ENCODE measurements around the gene PDCD1.
A peak's percentile ranks its signal among the peaks of the same experiment; 100 is the strongest.
"Not testable (repeated sequence)": the region's sequence is repeated elsewhere in the genome, so short reads cannot be mapped to it uniquely, and the experiment has no call there.

The PDCD1 gene

DNA sequence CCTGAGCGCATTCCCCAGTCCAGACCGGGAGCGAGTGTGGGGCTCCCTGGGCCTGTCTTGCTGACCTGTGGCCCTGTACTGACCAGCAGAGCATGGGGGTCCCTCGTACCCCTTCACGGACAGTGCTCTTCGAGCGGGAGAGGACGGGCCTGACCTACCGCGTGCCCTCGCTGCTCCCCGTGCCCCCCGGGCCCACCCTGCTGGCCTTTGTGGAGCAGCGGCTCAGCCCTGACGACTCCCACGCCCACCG is 44.4 kb downstream of the PDCD1 start:
- H3K4me3 Mint-ChIP-seq, result no peak overlapping the region
- no peaks in the 10 kb centered on the region for H3K36me3 Mint-ChIP-seq
- H3K27me3 Mint-ChIP-seq, result peaks cover 40% of the 10 kb centered on the region
- ATAC-seq, result peak; percentile 2
- H3K4me1 Mint-ChIP-seq, result peaks cover 17% of the 10 kb centered on the region
- no peaks in the 10 kb centered on the region for H3K9me3 Mint-ChIP-seq
- H3K27ac Mint-ChIP-seq, result peak overlapping the region; percentile 63

DNA sequence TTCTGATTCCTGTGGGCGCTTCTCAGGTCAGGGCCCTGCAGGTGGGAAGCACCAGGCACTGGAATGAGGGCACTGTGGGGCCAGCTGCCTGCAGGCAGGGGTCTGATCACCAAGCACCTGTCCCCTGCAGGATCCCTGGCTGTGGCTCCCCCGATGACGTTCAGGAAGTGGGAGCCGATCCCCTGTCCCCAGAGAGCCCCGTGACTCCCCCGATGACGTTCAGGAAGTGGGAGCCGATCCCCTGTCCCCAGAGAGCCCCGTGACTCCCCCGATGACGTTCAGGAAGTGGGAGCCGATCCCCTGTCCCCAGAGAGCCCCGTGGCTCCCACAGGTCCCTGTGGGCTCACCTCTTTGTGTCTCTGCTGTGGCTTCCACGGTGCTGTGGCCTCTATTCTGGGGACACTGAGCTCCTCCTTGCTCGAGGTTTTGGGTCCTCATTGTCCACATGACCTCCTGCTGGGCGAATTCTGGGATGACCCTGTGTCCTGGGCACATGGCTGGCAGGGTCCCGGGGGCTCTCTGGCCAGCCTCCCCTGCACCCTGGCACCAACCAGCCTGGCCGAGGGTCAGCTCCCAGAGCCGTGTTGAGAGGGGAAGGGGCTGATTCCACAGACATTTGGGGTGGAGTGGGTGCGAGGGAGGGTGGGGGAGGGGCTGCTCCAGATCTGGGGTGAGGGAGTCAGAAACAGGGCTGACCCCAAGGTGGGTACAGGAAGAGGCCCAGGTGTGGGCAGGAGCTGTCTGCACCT is 44.9 kb downstream of the PDCD1 start:
- Mint-ChIP-seq H3K27me3 (peaks cover 45% of the 10 kb centered on the region), H3K4me3 (no peak overlapping the region), H3K36me3 (no peaks in the 10 kb centered on the region), H3K27ac (peak overlapping the region; percentile 63), H3K4me1 (peaks cover 17% of the 10 kb centered on the region), H3K9me3 (no peaks in the 10 kb centered on the region)
- peak; percentile 50 for ATAC-seq

DNA sequence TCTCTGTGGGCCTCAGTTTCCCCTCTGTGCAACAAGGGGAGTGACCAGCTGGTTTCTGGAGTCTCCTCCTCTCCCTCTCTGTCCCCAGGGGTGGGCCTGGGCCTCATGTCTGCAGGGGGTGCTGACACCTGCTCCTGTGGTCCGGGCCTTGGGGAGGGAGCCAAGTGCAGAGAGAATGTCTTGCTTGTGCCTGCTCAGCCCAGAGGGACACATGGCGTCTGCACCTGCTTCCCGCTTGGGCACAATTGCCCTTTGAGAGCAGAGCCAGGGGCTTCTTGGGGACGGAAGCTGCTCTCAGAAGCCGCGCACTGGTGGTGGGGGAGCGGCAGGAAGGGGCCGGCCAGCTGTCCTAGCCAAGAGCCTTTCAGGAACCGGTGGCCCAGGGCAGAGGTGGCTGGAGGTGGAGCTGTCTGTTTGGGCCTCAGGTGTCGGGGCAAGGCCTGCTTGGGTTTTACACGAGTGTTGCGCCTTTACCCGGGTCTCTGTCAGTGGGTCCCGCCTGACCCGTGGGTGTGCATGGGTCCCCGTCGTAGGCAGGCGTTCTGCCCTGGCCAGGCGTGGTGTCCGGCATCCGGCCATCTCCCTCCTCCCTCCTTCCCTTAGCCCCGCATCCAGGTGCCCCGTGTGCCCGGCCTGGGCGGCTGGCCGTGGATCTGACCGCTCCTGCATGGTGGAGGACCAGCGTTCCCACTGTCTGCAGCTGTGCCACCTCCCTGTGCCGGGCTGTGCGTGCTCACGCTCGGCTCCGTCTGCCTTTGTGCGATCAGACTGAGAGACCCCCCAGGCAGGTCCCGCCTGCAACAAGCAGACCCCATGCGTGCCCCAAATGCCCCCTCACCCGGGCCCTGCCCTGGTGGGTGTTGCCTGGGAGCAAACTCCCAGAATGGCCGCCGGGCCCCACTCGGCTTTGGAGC is 45.7 kb downstream of the PDCD1 start:
- Mint-ChIP-seq H3K9me3 (no peaks in the 10 kb centered on the region), H3K27me3 (peaks cover 45% of the 10 kb centered on the region), H3K4me1 (peaks cover 17% of the 10 kb centered on the region), H3K36me3 (no peaks in the 10 kb centered on the region), H3K27ac (peak overlapping the region; percentile 63), H3K4me3 (no peak overlapping the region)
- ATAC-seq, result no peak

DNA sequence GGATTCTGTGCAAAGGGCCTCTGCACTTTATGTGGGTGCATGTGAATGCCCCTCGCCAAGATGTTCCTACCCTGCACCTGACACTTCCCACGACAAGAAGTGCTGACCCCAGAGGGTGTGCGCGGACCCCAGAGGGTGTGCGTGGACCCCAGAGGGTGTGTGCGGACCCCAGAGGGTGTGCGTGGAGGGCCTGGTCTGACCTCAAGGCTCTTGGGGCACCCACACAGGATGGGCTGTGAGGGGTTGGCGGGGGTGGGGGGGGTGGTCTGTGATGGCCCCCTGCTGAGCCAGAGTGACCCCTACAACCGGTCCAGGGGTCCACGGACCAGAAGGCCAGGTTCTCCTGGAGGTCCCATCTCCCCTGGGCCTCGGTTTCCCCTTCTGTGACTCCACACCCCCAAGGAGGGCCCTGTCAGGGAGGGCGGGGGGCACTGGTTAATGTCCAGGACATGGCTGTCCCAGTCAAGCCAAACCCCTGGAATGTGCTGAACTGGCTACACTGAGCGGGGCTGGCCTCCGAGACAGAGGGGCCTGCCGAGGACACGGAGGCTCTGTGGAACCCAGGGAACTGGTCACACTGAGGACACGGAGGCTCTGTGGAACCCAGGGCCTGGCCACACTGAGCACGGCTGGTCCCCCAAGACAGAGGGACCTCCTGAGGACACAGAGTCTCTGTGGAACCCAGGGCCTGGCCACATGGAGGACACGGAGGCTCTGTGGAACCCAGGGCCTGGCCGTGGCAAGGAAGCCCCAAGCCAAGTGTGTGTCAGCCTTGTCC is 46.6 kb downstream of the PDCD1 start:
- no peak overlapping the region for H3K4me3 Mint-ChIP-seq
- H3K36me3 Mint-ChIP-seq, result no peaks in the 10 kb centered on the region
- H3K27me3 Mint-ChIP-seq, result peaks cover 37% of the 10 kb centered on the region
- H3K9me3 Mint-ChIP-seq, result no peaks in the 10 kb centered on the region
- H3K4me1 Mint-ChIP-seq, result peaks cover 8% of the 10 kb centered on the region
- no peak for ATAC-seq
- no peak overlapping the region for H3K27ac Mint-ChIP-seq

DNA sequence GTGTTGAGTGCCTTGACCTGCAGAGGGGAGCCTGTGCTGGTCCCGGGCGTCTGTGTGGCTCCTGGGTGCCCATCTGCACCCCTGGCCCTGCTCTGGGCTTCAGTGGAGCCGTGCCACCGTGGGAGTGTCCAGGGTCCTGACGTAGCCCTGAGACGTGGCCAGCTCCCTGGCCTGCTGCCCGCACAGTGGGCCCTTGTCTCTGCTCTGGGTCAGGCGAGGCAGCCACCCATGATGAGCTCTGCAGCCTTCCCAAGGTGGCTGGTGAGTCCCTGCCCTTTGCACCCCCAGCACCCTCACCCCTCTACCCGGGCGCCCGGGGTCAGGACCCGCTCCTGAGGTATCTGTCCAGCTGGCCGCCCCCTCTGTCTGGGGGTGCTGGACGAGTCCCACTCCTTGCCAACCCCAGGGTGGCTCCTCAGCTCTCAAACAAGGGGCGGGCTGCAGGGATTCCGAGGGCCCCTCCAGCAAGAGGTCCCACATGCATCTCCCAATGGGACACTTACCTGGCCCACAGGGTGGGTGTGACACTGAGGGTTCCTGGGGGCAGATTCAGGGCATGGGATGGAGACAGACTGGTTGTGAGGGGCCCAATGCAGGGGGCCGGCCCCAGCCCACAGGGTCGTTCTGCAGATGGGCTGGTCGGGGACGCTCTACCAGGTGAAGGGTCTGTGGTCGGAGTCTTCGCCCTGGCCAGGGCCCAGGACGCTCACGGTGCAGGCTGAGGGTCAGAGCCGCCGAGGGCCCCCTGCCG is 47.3 kb downstream of the PDCD1 start:
- no peak overlapping the region for H3K27ac Mint-ChIP-seq
- H3K9me3 Mint-ChIP-seq, result no peaks in the 10 kb centered on the region
- ATAC-seq, result peak; percentile 1
- H3K27me3 Mint-ChIP-seq, result peaks cover 34% of the 10 kb centered on the region
- peaks cover 7% of the 10 kb centered on the region for H3K4me1 Mint-ChIP-seq
- no peaks in the 10 kb centered on the region for H3K36me3 Mint-ChIP-seq
- H3K4me3 Mint-ChIP-seq, result no peak overlapping the region

- Mint-ChIP-seq H3K36me3 (no peaks in the 10 kb centered on the region), H3K27ac (no peak overlapping the region), H3K4me3 (no peak overlapping the region), H3K27me3 (peaks cover 30% of the 10 kb centered on the region), H3K9me3 (no peaks in the 10 kb centered on the region), H3K4me1 (peaks cover 7% of the 10 kb centered on the region)
- peak; percentile 17 for ATAC-seq
Measured at GRCh38 chr2:241810307-241811200, 48.1 kb downstream of the PDCD1 start.

GRCh38 chr2:241809383-241810306 is 49.0 kb downstream of the PDCD1 start:
- Mint-ChIP-seq H3K36me3 (no peaks in the 10 kb centered on the region), H3K27ac (no peak overlapping the region), H3K4me1 (peaks cover 4% of the 10 kb centered on the region), H3K4me3 (no peak overlapping the region), H3K9me3 (no peaks in the 10 kb centered on the region), H3K27me3 (peaks cover 22% of the 10 kb centered on the region)
- ATAC-seq, result peak; percentile 20

DNA sequence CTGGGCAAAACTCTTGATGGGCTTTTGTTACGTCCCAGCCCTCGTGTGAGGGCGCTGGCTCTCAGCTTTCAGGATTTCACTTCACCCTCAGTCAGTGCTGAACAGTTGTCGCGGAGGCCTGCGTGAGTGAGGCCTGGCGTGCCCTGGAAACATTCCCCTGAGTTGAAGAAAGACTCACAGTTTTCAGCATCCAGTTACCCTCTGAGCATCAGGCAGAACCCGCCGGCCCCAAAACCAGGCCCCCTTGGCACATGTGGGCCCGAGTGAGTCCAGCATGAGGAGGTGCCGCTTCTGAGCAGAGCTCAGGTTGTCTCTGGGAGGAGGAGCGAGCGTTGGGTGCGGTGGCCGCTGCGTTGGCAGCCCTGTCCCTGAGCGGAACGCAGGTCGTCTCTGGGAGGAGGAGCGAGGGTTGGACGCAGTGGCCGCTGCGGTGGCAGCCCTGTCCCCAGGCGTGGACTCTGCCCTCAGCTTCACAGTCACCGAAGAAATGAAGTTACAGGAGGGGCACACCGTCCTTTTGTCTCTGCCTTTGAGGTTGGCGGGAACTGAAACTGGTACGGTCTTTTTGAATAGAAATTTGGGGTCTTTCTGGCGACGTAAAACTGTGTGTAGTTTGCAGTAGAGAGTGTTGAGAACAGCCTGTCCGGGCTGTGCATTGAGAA is 49.8 kb downstream of the PDCD1 start, which contains the start of gene NEU4:
NEU4 (plus strand) TSS at position 473 of the 662 bp plus-strand sequence. CDS start 5,292 bp downstream, outside the sequence.
- Mint-ChIP-seq H3K36me3 (no peaks in the 10 kb centered on the region), H3K4me3 (no peak within 1 kb of the TSS), H3K27ac (no peak within 1 kb of the TSS), H3K9me3 (no peaks in the 10 kb centered on the region), H3K27me3 (peaks cover 22% of the 10 kb centered on the region), H3K4me1 (peaks cover 10% of the 10 kb centered on the region)
- ATAC-seq, result no peak

GRCh38 chr2:241808051-241808720 is 50.5 kb downstream of the PDCD1 start:
- peaks cover 27% of the 10 kb centered on the region for H3K27me3 Mint-ChIP-seq
- H3K4me3 Mint-ChIP-seq, result no peak overlapping the region
- H3K36me3 Mint-ChIP-seq, result no peaks in the 10 kb centered on the region
- H3K9me3 Mint-ChIP-seq, result no peaks in the 10 kb centered on the region
- H3K4me1 Mint-ChIP-seq, result peaks cover 14% of the 10 kb centered on the region
- ATAC-seq, result no peak
- H3K27ac Mint-ChIP-seq, result no peak overlapping the region

- H3K27ac Mint-ChIP-seq, H3K9me3 Mint-ChIP-seq, ATAC-seq, H3K4me3 Mint-ChIP-seq, H3K36me3 Mint-ChIP-seq: not testable (repeated sequence)
- H3K4me1 Mint-ChIP-seq, result peaks cover 28% of the 10 kb centered on the region
- peaks cover 31% of the 10 kb centered on the region for H3K27me3 Mint-ChIP-seq
Measured at GRCh38 chr2:241806217-241806616, 52.5 kb downstream of the PDCD1 start.

DNA sequence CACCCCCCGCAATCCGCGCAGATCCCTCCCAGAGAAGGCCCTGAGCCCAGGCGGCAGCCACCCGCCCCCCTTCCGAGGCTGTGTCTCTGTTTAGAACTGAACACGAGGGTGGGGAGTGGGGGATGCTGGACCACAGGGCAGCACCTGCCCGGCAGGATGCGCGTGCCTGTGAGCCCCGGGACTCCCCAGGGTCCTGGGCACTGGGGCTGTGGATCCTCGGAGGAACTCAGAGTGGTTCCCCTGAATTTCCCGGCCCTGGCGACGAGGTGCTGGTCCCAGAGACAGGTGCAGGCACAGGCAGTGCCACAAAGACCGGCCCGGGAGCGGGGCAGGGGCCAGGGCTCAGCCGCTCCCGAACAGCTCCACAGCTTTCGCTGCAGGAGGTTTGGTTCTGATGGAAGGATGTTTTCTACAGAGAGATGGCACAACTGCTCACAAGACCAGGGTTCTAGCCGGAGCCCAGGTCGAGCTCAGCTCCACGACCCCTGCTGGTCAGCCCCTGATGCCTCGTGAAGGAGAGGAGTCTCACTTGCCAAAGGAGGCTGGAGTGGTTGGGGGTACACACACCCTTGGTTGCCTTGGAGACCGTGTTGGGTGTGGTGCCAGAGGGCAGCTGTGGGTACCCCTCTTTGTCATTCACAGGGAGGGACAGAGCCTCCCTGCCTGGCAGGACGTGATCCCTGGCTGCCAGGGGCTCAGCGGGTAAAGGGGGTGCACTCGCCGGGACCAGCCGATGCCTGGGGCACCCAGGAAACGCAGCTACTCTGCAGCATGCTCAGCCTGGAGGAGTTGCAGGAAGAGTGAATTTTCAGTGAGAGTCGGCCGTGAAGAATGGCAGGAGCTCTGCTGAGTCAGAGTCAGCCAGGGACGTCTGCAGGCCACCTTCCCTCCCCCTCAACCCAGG is 54.1 kb downstream of the PDCD1 start:
- no peaks in the 10 kb centered on the region for H3K9me3 Mint-ChIP-seq
- H3K36me3 Mint-ChIP-seq, result no peaks in the 10 kb centered on the region
- peaks cover 28% of the 10 kb centered on the region for H3K4me1 Mint-ChIP-seq
- no peak overlapping the region for H3K27ac Mint-ChIP-seq
- peaks cover 21% of the 10 kb centered on the region for H3K27me3 Mint-ChIP-seq
- peak overlapping the region; percentile 62 for H3K4me3 Mint-ChIP-seq
- peak; percentile 49 for ATAC-seq
